Measurements from ENCODE around the gene EEFSEC.

The EEFSEC gene

DNA sequence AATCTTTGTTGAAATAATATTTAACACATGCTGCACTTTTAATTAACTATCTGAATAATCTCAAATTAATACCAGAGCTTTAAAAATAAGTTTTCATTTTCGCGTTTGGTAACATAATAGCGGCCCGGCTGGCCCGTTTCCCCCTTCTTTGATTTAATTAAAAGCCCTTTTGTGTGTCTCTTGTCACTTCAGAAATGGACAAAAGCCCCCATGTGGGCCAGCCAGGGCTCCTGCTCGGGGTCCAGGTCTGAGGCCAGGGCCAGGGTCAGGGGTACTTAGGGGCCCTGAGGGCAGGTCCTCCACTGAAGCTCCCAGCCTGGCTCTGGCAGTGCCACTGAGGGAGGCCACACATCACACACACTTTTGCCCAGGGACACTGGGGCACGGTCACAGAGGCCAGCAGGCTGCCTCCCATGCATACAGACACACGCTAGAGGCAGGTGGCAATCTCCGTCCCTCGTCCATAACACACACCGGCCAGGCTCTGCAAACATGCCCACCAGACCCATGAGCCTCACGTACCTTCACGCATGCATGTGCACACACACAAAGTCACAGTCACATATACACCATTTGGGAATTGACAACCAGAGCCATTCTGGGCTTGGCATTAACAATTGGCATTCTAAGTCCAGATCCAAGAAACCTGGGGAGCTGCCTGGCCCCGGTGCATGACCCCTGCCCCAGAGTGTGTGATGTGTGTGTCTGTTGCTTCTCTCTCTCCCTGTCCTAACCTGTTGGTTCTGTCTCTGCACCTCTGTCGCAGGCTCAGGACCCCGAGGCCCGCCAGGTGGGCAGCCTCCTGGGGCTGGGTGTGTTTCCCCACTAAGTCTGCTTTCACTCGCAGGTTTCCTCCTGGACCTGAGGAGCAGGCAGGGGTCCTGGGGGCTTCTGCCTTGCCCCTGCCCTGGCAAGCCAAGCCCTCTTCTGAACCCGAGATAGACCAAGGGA, 274.9 kb downstream of the EEFSEC start:
- no peak for DNase-seq (ENCODE audit: low read depth)

- DNase-seq (ENCODE audit: low read depth) = no peak
Measured at GRCh38 chr3:128429275-128429674, 276.0 kb downstream of the EEFSEC start.

DNA sequence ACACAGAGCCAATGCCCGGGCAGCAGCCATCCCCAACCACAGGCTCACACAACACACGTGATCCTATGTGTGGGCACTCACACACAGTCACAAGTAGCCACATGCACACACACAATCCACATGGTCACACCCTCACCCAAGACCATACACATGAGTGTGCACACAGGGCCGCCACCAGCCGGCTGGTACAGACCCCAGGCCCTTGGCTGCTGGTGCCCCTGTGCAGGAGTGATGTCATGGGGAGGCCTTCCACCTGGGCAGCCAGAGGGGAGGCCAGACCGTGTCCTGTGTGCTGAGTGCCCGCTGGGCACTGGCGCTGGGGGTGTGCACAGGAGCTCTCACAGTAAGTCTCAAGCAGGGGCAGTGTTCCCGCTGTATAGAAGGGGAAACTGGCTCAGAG, 276.5 kb downstream of the EEFSEC start:
- no peak for DNase-seq (ENCODE audit: low read depth)

DNA sequence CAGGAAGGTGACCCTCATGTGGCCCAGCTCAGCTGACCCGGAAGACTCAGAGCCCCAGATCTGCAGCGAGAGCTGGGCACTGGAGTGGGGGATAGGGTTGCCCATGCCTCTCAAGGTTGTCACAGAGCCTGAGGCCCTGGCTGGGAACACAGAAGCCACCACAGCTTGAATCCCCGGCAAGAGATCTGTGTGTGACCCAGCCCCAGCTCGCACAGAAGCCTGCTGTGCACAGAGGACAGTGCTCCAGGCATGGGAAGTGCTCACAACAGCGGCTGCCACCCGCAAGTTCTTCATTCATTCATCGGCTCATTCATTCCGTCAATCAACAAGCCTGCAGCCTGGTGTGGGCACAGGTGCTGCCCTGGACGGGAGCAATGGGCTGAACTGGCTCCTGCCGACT, 277.0 kb downstream of the EEFSEC start:
- no peak for DNase-seq (ENCODE audit: low read depth)

GRCh38 chr3:128430731-128431130, 277.4 kb downstream of the EEFSEC start:
- DNase-seq (ENCODE audit: low read depth) = no peak

GRCh38 chr3:128431803-128432300, 278.6 kb downstream of the EEFSEC start:
- DNase-seq (ENCODE audit: low read depth) = no peak

DNA sequence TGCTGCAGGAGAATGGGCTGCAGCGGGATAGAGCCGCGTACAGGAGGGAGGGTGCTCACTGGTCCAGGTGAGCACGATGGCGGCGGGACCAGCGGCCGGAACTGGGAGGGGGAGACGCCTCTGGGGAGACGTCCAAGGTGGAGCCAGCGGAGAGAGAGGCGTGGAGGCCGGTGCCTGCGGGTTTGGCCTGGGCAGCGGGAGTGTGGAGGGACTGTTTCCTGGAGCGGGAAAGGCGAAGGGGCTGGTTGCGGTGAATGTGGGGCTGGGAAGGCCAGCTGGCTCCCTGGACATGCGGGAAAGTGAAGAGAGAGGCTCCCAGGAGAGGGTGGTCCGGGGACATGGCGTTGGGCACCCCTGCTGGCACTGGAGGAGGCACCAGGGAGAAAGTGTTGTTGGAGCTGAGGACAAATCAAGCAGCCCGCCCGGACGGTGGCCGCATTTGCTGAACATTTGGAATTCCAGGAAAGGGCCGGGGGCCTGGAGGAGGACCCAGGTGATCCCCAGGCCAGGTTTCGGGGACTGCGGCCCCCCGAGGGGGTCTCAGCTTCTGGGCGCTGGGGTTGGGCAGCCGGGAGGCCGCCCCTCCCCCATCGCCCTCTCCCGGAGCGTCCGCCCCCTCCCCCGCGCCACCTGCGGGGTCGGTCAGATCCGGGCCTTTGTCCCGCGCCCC, 279.2 kb downstream of the EEFSEC start:
- DNase-seq (ENCODE audit: low read depth) = no peak

- no peak for DNase-seq (ENCODE audit: low read depth)
Measured at GRCh38 chr3:128432971-128433836, 279.9 kb downstream of the EEFSEC start.

DNA sequence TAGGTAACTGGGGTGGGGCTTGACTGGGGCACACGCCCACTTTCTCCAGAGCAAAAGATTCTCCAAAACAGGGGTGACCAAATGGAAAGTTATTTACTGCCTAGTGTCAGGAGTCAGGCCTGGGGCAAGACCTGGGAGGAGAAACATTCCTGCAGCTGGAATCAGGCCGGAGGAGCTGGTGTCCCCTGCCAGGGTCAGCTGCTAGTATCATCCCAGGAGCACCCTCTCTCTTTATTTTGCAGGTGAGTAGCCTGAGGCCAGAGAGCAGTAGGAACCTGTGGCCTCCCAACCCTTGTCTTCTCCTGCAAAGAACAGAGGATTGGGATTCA, 280.5 kb downstream of the EEFSEC start:
- no peak for DNase-seq (ENCODE audit: low read depth)

DNA sequence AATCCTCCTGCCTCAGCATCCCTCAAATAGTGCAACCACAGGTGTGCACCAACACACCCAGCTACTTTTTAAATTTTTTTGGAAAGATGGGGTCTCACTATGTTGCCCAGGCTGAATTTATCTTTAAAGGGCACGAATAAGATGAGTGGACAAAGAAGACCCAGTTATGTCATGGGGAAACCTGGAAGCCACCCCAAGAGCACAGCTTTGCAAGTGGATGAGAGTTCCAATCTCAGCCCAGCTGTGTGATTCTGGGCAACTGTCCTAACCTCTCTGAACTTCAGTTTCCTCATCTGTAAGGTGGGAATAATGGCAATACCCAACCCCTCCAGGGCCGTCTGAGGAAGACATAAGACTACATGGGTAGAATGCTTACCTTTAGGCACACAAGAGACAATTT, 281.2 kb downstream of the EEFSEC start:
- no peak for DNase-seq (ENCODE audit: low read depth)

DNA sequence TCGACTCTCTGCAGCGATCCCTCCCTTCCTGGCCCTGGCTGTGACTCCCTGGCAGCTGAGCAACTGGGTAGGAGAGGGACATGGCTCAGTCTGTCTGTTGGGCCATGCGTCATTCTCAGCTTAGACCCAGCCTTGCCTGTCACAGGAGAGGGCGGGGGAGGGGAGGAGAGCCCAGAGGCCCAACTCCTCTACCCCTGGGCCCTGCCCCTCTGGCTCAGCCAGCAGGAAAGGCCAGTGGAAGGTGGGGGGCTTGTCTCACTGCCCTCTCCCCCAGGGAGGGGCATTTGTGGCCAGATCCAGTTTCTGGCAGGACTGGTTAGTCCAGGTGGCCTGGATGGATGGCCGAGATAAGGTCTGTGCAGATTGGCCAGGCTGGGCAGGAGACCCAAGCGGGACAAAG, 281.8 kb downstream of the EEFSEC start:
- DNase-seq (ENCODE audit: low read depth) = no peak

DNA sequence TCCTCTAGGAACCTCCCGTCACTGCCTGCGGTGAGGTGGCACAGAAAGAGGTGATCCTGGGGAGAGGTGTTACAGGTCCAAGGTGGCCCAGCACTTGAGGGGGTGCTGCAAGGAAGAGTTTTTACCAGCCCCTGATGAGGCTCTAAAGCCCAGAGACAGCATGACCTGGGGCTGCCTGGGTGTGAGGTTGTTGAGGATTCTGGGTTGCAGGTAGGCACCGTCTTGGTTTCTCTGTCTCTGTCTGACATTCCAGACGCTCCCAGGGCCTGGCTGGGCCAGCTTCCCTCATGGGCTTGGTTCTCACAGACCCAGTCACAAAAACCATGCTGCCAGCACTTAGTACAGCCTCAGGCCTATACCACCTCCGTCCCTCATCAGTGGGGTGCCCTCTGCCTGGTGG, 282.3 kb downstream of the EEFSEC start:
- DNase-seq (ENCODE audit: low read depth) = no peak

DNA sequence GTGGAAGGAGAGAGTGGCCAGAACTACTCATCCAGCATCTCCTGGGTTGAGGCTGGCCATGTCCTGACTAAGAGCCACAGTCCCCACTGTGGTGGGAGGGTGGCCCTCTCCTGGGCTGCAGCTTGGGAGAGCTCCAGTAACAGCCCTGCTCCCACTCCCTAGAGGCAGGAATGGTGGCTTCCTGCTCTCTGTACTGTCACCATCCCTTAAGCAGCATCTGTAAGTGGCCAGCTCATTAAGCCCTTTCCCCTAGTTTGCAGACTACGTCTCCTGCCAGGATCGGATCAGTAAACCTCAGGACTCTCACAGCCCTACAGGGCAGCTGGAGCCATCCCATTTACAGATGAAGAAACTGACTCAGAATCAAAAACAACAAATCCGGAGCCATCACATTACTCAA, 282.9 kb downstream of the EEFSEC start:
- no peak for DNase-seq (ENCODE audit: low read depth)

DNA sequence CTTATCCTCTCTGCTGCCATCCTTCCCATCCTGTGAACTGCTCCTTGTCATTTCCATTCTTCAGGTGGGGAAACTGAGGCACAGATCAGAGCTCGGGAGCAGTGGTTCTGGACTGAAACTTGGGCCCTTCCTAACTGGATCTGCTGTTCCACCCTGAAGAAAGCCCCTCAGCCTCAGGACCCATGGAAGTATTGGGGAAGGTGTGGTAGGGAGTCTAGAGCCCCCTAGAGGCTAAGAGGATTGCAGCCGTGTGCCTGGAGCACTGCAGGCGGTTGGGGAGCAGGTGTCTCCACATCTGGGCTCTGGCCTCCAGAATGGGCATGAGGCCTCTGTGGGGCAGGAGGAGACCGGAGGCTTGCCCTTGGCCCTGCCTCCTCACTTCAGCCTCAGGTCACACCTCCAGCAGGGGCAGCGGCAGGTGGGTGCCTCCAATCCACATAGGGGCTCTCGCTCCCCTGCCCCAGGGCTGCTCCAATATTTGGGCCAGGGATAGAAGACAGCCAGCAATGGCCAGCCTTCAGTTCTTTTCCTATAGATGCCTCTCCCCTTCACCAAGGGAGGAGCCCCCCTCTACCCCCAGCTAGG, 285.3 kb downstream of the EEFSEC start:
- no peak for DNase-seq (ENCODE audit: low read depth)

- peak; percentile 9 for DNase-seq (ENCODE audit: low read depth)
Measured at GRCh38 chr3:128439226-128439625, 285.9 kb downstream of the EEFSEC start.

DNA sequence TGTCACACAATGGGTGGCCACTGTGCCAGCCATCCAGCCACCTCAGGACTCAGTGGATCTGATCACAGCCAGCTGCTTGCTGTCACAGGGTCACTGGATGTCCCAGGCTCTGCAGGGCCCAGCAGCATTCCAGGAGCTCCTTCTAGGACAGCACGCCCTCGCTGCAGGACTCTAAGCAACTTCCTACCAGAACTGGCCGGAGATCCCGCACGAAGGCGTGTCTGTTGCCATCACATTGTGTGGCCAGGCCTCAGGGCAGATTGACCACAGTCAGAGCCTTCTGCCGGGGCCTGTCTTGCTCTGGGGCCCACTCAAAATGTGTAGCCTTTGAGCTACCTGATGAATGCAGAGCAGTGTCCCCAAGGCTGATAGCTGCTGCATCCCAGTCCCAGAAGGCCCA, 288.8 kb downstream of the EEFSEC start:
- no peak for DNase-seq (ENCODE audit: low read depth)

DNA sequence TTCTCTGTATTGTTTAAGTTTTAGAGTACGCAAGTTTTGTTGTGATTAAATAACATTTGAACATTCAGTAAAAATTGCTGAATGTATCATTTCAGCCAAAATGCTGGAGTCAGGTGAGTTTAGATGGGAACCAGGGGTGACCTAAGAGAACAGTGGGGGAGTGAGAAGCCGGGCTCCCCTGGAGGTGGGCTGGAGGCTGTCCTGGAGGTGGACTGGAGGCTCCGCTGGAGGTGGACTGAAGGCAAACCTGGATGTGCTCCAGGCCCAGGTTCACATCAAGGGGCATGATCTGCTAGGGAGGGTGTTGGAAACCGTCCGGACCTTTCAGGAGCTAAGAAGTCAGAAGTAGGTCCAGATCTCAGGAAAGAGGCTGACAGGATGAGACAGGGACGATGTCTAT, 289.7 kb downstream of the EEFSEC start:
- DNase-seq (ENCODE audit: low read depth) = no peak

DNA sequence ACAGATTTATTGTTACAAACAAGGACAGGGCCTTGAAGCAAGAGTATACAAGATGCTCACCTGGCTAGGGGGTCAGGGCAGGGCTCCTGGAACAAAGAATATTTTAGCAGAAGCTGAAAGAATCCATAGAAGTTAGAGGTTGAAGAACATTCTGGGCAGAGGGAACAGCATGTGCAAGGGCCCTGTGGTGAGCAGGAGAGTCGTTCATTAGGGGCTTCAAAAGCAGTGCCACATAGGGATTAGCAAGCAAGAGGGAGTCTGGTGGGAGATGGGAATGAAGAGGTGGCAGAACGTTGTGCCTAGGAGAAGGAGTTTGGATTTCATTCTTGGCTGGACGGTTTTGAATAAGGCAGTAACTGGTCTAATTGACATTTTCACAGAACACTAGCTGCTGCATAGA, 290.5 kb downstream of the EEFSEC start:
- no peak for DNase-seq (ENCODE audit: low read depth)

DNA sequence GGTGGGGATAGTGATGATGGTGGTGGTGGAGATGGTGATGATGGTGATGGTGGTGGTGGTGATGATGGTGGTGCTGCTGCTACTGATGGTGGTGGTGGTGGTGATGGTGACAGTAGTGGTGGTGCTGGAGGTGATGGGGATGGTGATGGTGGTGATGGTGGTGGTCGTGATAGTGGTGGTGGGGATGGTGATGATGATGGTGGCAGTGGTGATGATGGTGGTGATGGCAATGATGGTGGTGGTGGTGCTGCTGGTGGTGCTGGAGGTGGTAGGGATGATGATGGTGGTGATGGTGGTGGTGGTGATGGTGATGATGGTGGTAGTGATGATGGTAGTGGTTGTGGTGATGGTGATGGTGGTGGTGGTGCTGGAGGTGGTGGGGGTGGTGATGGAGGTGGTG, 292.1 kb downstream of the EEFSEC start:
- DNase-seq (ENCODE audit: low read depth) = no peak

- DNase-seq (ENCODE audit: low read depth) = no peak
Measured at GRCh38 chr3:128446821-128447220, 293.5 kb downstream of the EEFSEC start.

GRCh38 chr3:128447561-128448013, 294.3 kb downstream of the EEFSEC start:
- DNase-seq (ENCODE audit: low read depth) = no peak

DNA sequence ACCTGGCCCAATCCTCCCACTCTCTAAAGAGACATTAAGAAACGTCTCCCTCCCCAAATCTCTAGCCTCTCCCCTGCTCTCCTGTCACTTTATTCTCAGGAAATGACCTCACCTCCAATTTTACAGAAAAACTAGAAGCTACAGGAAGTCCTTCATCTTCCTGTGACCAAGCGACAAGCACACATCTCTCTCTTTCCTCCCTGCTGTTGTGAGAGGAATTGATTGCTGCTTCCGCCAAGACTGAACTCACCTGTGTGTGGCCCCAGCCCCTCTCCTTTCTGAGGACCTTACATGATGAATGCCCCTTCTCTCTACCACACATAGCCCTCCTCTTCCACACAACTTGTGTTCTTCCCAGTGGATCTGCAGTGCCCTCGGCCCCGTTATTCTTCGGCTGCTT, 295.2 kb downstream of the EEFSEC start:
- no peak for DNase-seq (ENCODE audit: low read depth)
